SK-N-SH treated with all-trans-retinoic acid at 6 μM for 48 hours (cell line): ENCODE measurements around the gene TUBB1.

Experiments used
- ARNTL ChIP-seq: fragments of 450-650 bp; formaldehyde crosslinking; IDR thresholded peaks from 2 replicates; pipeline ENCODE4 v1.5.0; 2020; ENCODE audit warnings: low read depth, mild to moderate bottlenecking, moderate library complexity, borderline replicate concordance
- CREB5 ChIP-seq: fragments of 250-450 bp; sonication (Bioruptor Pico); IDR thresholded peaks from 2 replicates; pipeline ENCODE4 v1.5.1; 2020; ENCODE audit warnings: low read depth, mild to moderate bottlenecking, moderate library complexity
- GLIS3 ChIP-seq: fragments of 250-450 bp; sonication (Bioruptor Pico); IDR thresholded peaks from 2 replicates; pipeline ENCODE4 v1.5.0; 2020; ENCODE audit warnings: mild to moderate bottlenecking, moderate library complexity
- ISL1 ChIP-seq: fragments of 250-450 bp; sonication (Bioruptor Pico); IDR thresholded peaks from 2 replicates; pipeline ENCODE4 v2.1.2; 2022; ENCODE audit warnings: mild to moderate bottlenecking, moderate library complexity
- OSR1 ChIP-seq: fragments of 250-450 bp; sonication (Bioruptor Pico); IDR thresholded peaks from 2 replicates; pipeline ENCODE4 v1.8.0; 2022; ENCODE audit warnings: moderate library complexity, mild to moderate bottlenecking, inconsistent platforms
- RARB ChIP-seq: fragments of 250-450 bp; sonication (Bioruptor Pico); IDR thresholded peaks from 2 replicates; pipeline ENCODE4 v1.8.0; 2021; ENCODE audit warnings: mild to moderate bottlenecking, moderate library complexity
- ZC3H10 ChIP-seq: fragments of 250-450 bp; sonication (Bioruptor Pico); IDR thresholded peaks from 2 replicates; pipeline ENCODE4 v1.5.1; 2021; ENCODE audit warnings: mild to moderate bottlenecking, moderate library complexity
- ZFP3 ChIP-seq: fragments of 250-450 bp; sonication (Bioruptor Pico); IDR thresholded peaks from 2 replicates; pipeline ENCODE4 v1.5.0; 2020; ENCODE audit warnings: mild to moderate bottlenecking, moderate library complexity
- ZFP30 ChIP-seq: fragments of 450-650 bp; formaldehyde crosslinking; IDR thresholded peaks from 2 replicates; pipeline ENCODE4 v1.5.0; 2022; ENCODE audit warnings: mild to moderate bottlenecking, moderate library complexity
- TF ChIP-seq, protein P1 (sequence below): fragments of 250-450 bp; sonication (Bioruptor Pico); IDR thresholded peaks from 2 replicates; pipeline ENCODE4 v1.8.0; 2020; ENCODE audit warnings: mild to moderate bottlenecking, moderate library complexity, borderline replicate concordance

GRCh38 chr20:59023616-59024015 is 4.4 kb downstream of the TUBB1 start:
- TF ChIP-seq ZC3H10 (CRISPR knock-in tag) (no peak), RARB (no peak), ARNTL (CRISPR knock-in tag) (no peak), ZFP30 (no peak), GLIS3 (CRISPR knock-in tag) (no peak), CREB5 (no peak), ZFP3 (CRISPR knock-in tag) (no peak), OSR1 (CRISPR knock-in tag) (no peak), ISL1 (no peak)
- TF ChIP-seq, protein P1, sequence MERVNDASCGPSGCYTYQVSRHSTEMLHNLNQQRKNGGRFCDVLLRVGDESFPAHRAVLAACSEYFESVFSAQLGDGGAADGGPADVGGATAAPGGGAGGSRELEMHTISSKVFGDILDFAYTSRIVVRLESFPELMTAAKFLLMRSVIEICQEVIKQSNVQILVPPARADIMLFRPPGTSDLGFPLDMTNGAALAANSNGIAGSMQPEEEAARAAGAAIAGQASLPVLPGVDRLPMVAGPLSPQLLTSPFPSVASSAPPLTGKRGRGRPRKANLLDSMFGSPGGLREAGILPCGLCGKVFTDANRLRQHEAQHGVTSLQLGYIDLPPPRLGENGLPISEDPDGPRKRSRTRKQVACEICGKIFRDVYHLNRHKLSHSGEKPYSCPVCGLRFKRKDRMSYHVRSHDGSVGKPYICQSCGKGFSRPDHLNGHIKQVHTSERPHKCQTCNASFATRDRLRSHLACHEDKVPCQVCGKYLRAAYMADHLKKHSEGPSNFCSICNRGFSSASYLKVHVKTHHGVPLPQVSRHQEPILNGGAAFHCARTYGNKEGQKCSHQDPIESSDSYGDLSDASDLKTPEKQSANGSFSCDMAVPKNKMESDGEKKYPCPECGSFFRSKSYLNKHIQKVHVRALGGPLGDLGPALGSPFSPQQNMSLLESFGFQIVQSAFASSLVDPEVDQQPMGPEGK (CRISPR knock-in tag) = no peak
